Kidney epithelial cell (primary cell): ENCODE data around the gene RANBP9. TPM values are rescaled to one million over a fixed set of nuclear protein-coding genes. Genes with fewer than 3 reads are reported as not detected.

Source experiments
- DNase-seq: peaks from one replicate; pipeline ENCODE4 v3.0.0-alpha.2; 2010; ENCODE audit warnings: low read depth
- H3K27me3 ChIP-seq: 2 replicates; pipeline ENCODE4 v1.6.0; 2011; ENCODE audit warnings: low read length; ENCODE audit not compliant: control insufficient read depth, insufficient read depth
- H3K36me3 ChIP-seq: 2 replicates; pipeline ENCODE4 v1.5.1; 2011; ENCODE audit warnings: low read length; ENCODE audit not compliant: control insufficient read depth, insufficient read depth
- H3K4me3 ChIP-seq: 2 replicates; pipeline ENCODE4 v1.5.1; 2011; ENCODE audit warnings: low read depth, mild to moderate bottlenecking, control low read depth, low read length
- total RNA-seq: library from RNA; depleted of rRNA; stranded (reverse); fragments of >200 nt; gene quantifications from 2 replicates; pipeline ENCODE4 v1.2.3, GENCODE V29; 2015
- TF ChIP-seq, protein P1 (sequence below): IDR thresholded peaks from 2 replicates; pipeline ENCODE4 v1.5.1; 2011; ENCODE audit warnings: mild to moderate bottlenecking, moderate library complexity, low read length, control low read depth, inconsistent platforms; ENCODE audit not compliant: insufficient read depth, poor library complexity, severe bottlenecking

The RANBP9 gene
- total RNA-seq, 1 donor from 2014 or later = 25.7 TPM

- Histone ChIP-seq H3K4me3 (no peak overlapping the region), H3K27me3 (no peaks in the 10 kb centered on the region), H3K36me3 (no peaks in the 10 kb centered on the region)
- TF ChIP-seq, protein P1, sequence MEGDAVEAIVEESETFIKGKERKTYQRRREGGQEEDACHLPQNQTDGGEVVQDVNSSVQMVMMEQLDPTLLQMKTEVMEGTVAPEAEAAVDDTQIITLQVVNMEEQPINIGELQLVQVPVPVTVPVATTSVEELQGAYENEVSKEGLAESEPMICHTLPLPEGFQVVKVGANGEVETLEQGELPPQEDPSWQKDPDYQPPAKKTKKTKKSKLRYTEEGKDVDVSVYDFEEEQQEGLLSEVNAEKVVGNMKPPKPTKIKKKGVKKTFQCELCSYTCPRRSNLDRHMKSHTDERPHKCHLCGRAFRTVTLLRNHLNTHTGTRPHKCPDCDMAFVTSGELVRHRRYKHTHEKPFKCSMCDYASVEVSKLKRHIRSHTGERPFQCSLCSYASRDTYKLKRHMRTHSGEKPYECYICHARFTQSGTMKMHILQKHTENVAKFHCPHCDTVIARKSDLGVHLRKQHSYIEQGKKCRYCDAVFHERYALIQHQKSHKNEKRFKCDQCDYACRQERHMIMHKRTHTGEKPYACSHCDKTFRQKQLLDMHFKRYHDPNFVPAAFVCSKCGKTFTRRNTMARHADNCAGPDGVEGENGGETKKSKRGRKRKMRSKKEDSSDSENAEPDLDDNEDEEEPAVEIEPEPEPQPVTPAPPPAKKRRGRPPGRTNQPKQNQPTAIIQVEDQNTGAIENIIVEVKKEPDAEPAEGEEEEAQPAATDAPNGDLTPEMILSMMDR = no peak
- DNase-seq = no peak
These were observed 135.6 kb downstream of the RANBP9 start for GRCh38 chr6:13576017-13576416.

GRCh38 chr6:13575377-13575775 is 136.3 kb downstream of the RANBP9 start:
- TF ChIP-seq, protein P1 = peak; percentile 80
- no peak for DNase-seq
- Histone ChIP-seq H3K4me3 (peak overlapping the region; percentile 89), H3K27me3 (no peaks in the 10 kb centered on the region), H3K36me3 (no peaks in the 10 kb centered on the region)

- TF ChIP-seq, protein P1 = no peak
- H3K4me3 ChIP-seq = peak within 1 kb of the TSS; percentile 89
- H3K27me3 ChIP-seq = no peaks in the 10 kb centered on the region
- DNase-seq = peak; percentile 44
- H3K36me3 ChIP-seq = no peaks in the 10 kb centered on the region
These were observed 136.9 kb downstream of the RANBP9 start, which contains the start of gene SIRT5 for GRCh38 chr6:13574571-13575376. TSS of gene SIRT5 (plus strand) at chr6:13574601. CDS start at chr6:13584111, 9,510 bp downstream.

GRCh38 chr6:13574149-13574570 is 137.5 kb downstream of the RANBP9 start:
- DNase-seq = peak; percentile 77
- H3K27me3 ChIP-seq = no peaks in the 10 kb centered on the region
- H3K4me3 ChIP-seq = peak overlapping the region; percentile 89
- TF ChIP-seq, protein P1 = no peak
- H3K36me3 ChIP-seq = no peaks in the 10 kb centered on the region

- DNase-seq = peak; percentile 4
- no peaks in the 10 kb centered on the region for H3K27me3 ChIP-seq
- TF ChIP-seq, protein P1 = no peak
- no peaks in the 10 kb centered on the region for H3K36me3 ChIP-seq
- H3K4me3 ChIP-seq = peak overlapping the region; percentile 89
These were observed 137.9 kb downstream of the RANBP9 start for GRCh38 chr6:13573669-13574110.
